SU-DHL-6 (cell line): ENCODE data around the gene ALOX5.

Experiments used
- EZH2phosphoT487 ChIP-seq: fragments of 200-600 bp; sonication (generic), shearing (Covaris generic); conservative IDR thresholded peaks from 2 replicates; pipeline ENCODE4 v1.6.1; 2018; ENCODE audit warnings: mild to moderate bottlenecking, antibody characterized with exemption, low read length, moderate library complexity, mixed read lengths
- TF ChIP-seq, protein P1 (sequence below): fragments of 200-600 bp; sonication (generic); IDR thresholded peaks from one replicate; pipeline ENCODE4 v1.5.1; 2017; ENCODE audit warnings: antibody characterized with exemption, mild to moderate bottlenecking, low read length, moderate library complexity; ENCODE audit not compliant: insufficient read depth, poor library complexity, severe bottlenecking

DNA sequence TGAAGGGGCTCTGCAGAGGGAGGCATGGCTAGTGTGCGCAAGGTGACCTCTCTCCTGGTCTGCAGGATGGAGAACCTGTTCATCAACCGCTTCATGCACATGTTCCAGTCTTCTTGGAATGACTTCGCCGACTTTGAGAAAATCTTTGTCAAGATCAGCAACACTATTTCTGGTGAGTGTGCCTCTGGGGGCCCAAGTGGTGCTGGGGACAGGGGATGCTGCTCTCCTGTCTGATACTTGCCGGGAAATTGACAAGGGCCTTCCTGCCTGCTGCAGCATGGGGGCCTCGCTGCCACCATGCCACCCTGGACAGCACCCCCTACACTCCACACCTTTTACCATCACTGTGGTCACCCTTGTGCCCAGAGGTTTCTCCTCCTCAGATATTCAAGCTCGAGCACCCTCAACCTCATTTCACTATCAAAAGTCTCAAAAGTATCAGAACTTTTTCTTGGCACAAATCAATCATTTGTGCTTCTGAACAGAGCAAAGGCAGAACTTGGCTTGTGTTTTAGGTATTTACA, 50.0 kb downstream of the ALOX5 start:
- TF ChIP-seq, protein P1, sequence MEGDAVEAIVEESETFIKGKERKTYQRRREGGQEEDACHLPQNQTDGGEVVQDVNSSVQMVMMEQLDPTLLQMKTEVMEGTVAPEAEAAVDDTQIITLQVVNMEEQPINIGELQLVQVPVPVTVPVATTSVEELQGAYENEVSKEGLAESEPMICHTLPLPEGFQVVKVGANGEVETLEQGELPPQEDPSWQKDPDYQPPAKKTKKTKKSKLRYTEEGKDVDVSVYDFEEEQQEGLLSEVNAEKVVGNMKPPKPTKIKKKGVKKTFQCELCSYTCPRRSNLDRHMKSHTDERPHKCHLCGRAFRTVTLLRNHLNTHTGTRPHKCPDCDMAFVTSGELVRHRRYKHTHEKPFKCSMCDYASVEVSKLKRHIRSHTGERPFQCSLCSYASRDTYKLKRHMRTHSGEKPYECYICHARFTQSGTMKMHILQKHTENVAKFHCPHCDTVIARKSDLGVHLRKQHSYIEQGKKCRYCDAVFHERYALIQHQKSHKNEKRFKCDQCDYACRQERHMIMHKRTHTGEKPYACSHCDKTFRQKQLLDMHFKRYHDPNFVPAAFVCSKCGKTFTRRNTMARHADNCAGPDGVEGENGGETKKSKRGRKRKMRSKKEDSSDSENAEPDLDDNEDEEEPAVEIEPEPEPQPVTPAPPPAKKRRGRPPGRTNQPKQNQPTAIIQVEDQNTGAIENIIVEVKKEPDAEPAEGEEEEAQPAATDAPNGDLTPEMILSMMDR, result no peak
- no peak for TF ChIP-seq EZH2phosphoT487
